ENCODE data around the gene ADCY10.
A peak's percentile ranks its signal among the peaks of the same experiment; 100 is the strongest.

ADCY10 gene

DNA sequence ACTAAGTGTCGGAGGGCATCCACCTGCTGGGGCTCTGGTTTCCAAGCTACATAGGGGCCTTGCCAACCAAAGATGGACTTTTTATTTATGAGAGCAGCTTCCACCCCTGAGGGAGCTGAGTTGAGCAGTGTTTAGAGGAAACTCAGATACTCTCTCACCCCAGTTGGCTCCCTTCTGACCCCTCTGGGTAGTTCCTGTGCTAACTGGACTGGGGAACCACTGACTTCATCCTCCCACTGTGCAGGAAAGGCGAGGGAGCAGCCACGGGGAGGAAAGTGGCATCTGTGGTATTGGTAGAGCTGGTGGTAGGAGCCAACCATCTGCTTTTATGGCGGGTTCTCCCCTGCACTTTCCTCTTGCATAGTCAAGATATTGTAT lies 121.8 kb downstream of the ADCY10 start:
- TF ChIP-seq, protein P1, sequence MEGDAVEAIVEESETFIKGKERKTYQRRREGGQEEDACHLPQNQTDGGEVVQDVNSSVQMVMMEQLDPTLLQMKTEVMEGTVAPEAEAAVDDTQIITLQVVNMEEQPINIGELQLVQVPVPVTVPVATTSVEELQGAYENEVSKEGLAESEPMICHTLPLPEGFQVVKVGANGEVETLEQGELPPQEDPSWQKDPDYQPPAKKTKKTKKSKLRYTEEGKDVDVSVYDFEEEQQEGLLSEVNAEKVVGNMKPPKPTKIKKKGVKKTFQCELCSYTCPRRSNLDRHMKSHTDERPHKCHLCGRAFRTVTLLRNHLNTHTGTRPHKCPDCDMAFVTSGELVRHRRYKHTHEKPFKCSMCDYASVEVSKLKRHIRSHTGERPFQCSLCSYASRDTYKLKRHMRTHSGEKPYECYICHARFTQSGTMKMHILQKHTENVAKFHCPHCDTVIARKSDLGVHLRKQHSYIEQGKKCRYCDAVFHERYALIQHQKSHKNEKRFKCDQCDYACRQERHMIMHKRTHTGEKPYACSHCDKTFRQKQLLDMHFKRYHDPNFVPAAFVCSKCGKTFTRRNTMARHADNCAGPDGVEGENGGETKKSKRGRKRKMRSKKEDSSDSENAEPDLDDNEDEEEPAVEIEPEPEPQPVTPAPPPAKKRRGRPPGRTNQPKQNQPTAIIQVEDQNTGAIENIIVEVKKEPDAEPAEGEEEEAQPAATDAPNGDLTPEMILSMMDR (IDR thresholded peaks at IDR 0.05; ENCODE audit: low read depth, low read length): no peak; the same call in 1 of the 2 replicates
- no peak for DNase-seq (ENCODE audit: extremely low read depth, low read depth)

DNA sequence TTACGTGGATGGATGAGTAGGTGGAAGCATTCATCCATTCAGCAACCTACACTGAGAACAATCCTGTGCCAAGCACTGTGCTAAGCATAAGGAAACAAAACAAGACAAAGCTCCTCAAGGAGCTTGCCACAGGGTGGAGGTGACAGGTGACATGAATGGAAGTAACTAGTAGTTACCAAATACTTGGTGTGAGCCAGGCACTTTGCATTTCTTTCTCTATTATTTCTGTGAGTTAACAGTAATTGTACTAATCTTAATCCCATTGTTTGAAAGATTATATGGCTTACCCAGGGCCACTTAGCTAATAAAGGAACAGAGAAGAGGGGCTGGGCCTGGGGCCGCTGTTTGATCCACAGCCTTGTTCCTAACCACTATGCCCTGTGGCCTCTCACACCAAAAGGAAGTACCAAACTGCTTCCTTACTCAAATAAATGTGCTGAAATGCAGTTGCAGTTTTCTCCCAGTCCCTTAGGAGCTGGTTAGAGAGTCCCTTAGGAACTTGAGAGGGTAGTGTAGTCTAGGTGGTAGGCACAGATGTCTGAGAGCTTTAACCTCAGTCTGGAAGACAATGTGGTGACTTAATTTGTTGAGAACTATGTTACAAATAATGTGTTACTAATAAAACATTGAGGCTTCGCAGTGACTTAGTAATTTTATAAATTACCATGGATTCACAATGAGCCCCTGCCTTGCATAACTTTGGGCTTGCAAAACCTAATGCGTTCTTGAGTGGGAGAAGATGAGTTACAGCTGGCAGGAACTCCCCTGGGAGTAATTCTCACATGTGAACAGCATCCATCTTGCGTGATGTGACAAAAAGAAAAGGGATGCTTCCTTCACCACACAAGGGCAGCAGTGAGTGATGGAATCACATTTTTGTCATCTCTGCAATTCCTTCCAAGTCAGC lies 122.4 kb downstream of the ADCY10 start:
- peak; percentile 97 for DNase-seq (ENCODE audit: extremely low read depth, low read depth)
- TF ChIP-seq, protein P1 (IDR thresholded peaks at IDR 0.05; ENCODE audit: low read depth, low read length): peak; percentile 17; the same call in 1 of the 2 replicates

DNA sequence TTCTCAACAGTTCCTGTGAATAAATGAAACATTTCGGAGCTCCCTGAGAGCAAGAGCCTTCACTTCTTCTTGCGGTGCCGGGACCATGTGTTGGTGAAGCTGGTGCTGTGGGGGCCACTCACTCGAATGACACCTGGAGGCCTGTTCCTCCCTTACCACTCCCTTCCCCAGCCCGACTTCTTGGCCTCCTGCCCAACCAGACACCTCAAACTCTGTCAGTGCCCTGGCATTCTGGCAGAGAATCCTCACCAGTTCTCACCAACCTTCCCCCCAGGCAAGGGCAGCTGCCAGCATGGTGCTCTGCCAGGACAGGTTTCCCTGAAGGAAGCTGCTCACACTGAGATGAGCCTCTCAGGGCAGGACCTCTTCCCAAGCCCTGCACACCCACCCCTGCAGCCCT lies 123.8 kb downstream of the ADCY10 start:
- DNase-seq (ENCODE audit: extremely low read depth, low read depth): no peak
- TF ChIP-seq, protein P1 (IDR thresholded peaks at IDR 0.05; ENCODE audit: low read depth, low read length): no peak

DNA sequence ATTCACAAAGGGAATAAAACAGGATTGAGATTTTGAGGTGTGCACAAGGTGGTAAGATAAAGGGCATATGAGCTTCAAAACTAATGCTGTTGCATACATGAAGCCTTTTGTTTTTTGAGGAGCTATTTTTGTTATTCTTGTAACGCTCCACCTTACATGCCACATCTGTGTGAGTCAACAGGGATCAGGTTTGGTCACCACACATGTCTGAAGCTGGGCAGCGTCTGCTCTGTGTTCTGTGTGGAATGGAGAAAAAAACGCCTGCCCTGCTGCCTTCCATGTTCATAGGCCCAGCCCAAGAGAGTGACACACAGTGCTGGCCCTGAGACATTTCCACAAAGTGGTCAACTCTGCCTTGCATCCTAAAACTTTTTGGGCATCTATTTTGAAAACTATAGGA lies 124.4 kb downstream of the ADCY10 start:
- TF ChIP-seq, protein P1 (IDR thresholded peaks at IDR 0.05; ENCODE audit: low read depth, low read length): no peak
- no peak for DNase-seq (ENCODE audit: extremely low read depth, low read depth)

DNA sequence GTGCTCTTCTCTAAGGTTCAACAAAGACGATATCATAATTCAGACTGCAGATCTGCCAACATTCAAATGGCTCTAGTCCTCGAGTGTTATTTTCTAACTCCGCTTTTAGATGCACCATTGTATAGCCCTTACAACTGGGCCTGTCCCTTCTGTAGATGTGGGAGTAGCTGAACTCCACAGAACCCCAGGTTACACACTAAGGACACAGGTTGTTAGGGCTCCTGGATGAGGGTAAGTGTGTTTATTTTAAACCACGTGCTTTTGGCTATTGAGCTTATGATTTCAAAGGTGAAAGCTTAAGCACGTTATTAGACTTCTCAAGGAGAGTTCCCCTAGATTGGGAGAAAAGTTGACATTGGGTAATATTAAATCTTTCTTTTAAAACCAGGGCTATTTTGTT lies 127.4 kb downstream of the ADCY10 start:
- no peak for DNase-seq (ENCODE audit: extremely low read depth, low read depth)
- TF ChIP-seq, protein P1 (IDR thresholded peaks at IDR 0.05; ENCODE audit: low read depth, low read length): no peak

DNA sequence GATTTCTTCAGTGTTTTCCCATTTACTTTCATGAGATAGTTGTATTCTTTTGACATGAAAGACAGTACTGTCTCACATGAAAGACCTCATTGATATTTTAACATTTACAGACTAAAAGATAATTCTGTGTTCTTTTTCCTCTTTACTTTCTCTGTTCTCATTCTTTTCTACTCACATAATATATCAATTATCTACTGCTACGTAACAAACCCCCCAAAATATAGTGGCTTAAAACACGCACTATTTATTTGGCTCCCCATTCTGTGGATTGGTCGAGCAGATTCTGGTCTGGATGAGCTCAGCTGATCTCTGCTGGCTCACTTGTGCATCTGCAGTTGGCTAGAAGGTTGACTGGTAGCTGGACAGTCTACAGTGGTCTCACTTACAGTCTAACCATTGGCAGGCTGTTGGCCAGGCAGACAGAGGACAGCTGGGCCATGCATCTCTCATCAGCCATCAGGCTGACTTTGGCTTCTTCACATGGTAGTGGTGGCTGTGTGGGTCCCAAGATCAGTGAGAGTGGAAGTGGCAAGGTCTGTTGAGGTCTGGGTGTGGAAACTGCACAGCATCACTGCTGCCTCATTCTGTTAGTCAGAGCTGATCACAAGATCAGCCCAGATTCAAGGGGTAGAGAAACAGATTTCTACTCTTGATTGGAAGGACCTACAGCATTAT lies 128.9 kb downstream of the ADCY10 start:
- TF ChIP-seq, protein P1 (IDR thresholded peaks at IDR 0.05; ENCODE audit: low read depth, low read length): no peak
- no peak for DNase-seq (ENCODE audit: extremely low read depth, low read depth)

DNA sequence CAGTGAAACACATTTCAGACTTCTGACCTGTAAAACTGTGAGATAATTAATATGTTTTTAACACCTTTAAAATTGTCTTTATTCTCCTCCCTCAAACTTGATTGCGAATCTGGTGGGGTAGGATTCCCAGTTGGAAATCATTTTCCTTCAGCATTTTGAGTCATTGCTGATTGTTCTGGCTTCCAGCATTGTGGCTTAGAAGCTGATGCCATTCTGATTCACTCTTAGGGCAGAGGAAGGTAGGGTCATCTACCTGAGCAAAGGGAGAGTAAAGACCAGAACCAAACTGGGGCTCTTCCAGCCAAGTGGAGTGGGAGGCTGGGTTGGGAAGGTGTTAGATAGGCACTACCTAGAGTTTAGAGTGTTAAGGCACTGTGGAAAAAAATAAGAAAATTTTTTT lies 131.0 kb downstream of the ADCY10 start:
- TF ChIP-seq, protein P1 (IDR thresholded peaks at IDR 0.05; ENCODE audit: low read depth, low read length): no peak
- DNase-seq (ENCODE audit: extremely low read depth, low read depth): no peak
